GM12892 (cell line): ENCODE measurements around the gene USP2.
A peak's percentile ranks its signal among the peaks of the same experiment; 100 is the strongest.

ENCODE experiments used
- DNase-seq: peaks from one replicate; pipeline ENCODE4 v3.0.0; 2011; ENCODE audit not compliant: insufficient read length
- FAIRE-seq: peaks from 2 replicates; lab custom pipeline; 2011; peaks lifted over from hg19 to GRCh38; lab: Jason Lieb, UNC
- POLR2A ChIP-seq: IDR thresholded peaks from 2 replicates; pipeline ENCODE4 v1.6.1; 2011; ENCODE audit warnings: low read depth, low read length, control low read depth
- POLR2AphosphoS5 ChIP-seq: IDR thresholded peaks from 2 replicates; pipeline ENCODE4 v1.6.1; 2011; ENCODE audit warnings: low read depth, low read length, control low read depth
- TAF1 ChIP-seq: IDR thresholded peaks from 2 replicates; pipeline ENCODE4 v1.6.1; 2011; ENCODE audit warnings: low read depth, mild to moderate bottlenecking, control low read depth, low read length, borderline replicate concordance

The USP2 gene

GRCh38 chr11:119365071-119365591 is 16.4 kb downstream of the USP2 start:
- FAIRE-seq (no peak), DNase-seq (no peak)
- TF ChIP-seq POLR2A (no peak), POLR2AphosphoS5 (no peak), TAF1 (no peak)

GRCh38 chr11:119363851-119364590 is 17.5 kb downstream of the USP2 start:
- FAIRE-seq (peak; percentile 74), DNase-seq (peak; percentile 74)
- TF ChIP-seq POLR2A (no peak), TAF1 (no peak), POLR2AphosphoS5 (no peak)

GRCh38 chr11:119363081-119363850 is 18.2 kb downstream of the USP2 start:
- TF ChIP-seq POLR2AphosphoS5: no peak
- TF ChIP-seq POLR2A: no peak
- no peak for TF ChIP-seq TAF1
- DNase-seq (no peak), FAIRE-seq (no peak)

GRCh38 chr11:119362741-119363080 is 18.8 kb downstream of the USP2 start:
- DNase-seq: no peak
- FAIRE-seq: peak; percentile 84
- TF ChIP-seq TAF1 (no peak), POLR2AphosphoS5 (no peak)

DNA sequence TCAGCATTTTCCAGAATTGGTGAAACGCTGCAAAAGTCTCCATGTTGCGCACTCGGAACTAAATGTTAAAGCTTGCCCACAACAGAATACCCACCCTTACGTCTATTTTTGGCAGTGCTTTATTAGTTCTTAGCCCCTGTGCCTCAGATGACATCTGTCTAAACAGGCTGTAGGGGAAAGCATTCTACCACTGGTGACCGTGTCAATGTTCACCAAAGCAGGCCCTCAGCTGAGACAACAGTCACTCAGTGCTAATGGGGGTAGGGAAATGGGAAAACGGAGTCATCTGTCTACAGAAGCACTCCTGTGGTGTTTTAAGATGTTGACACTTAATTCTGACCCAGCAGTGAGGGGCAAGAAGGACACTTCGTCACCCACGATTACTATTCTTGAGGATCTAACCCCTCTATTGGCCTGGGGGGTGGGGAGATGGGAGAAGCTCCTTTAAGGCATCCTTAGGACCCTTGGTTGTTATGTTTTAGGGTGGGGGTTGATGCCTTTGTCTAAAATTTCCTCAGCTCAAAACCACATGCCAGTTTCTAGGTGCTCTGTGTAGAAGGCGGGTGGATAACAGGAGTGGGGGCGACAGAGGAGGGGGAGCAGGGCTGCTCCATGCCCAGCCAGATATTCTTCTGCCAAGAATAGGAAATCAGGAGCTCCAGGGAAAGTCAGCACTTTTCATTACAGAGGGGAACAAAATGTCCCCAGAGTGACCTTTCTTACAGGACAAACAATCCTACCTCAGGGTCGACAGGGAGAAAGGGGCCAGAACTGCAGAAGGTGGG is 19.4 kb downstream of the USP2 start:
- no peak for TF ChIP-seq TAF1
- no peak for TF ChIP-seq POLR2AphosphoS5
- TF ChIP-seq POLR2A: no peak
- FAIRE-seq (peak; percentile 81), DNase-seq (no peak)

GRCh38 chr11:119361056-119361787 is 20.3 kb downstream of the USP2 start:
- DNase-seq (no peak), FAIRE-seq (peak; percentile 83)
- TF ChIP-seq TAF1 (no peak), POLR2AphosphoS5 (no peak), POLR2A (no peak)

DNA sequence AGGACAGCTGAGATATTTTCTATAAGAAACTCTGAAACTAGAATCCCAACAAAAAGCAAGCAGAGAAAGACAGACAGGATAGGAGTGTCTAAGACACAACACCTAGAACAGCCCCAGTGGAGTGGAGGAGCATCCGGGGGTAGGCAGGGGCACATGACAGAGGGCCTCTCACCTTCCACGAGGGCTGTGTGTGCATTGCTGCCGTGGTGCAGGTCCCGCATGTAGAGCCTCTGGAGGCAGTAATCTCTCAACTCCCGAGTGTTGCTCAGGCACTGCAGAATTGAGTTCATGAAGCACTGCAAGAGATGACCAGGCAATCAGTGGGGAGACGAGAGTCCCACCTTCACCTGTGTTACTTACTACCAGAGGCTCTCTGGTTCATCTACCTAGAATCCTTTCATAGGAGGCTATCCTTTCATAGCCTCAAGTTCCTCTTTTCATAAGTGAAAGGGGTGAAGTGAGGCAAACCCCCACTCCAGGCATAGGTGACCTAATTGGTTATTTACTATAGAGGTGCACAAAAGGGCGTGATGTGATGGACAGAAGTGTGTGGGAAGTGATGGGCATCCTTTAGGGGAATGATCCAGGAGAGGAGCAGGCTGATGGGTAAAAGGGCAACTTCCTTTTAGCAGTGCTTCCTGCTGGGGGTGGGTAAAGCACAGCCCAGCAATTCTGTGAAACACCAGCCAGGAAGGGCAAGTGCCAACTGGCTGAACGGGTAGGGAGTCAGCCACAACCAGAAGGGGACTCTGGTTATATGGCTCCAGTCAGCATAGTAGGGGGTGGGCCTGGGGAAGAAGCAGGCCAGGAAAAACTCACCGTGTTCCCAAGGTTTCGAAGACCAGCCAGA is 21.9 kb downstream of the USP2 start:
- peak; percentile 74 for FAIRE-seq
- TF ChIP-seq POLR2AphosphoS5: no peak
- no peak for TF ChIP-seq POLR2A
- TF ChIP-seq TAF1: no peak
- no peak for DNase-seq

DNA sequence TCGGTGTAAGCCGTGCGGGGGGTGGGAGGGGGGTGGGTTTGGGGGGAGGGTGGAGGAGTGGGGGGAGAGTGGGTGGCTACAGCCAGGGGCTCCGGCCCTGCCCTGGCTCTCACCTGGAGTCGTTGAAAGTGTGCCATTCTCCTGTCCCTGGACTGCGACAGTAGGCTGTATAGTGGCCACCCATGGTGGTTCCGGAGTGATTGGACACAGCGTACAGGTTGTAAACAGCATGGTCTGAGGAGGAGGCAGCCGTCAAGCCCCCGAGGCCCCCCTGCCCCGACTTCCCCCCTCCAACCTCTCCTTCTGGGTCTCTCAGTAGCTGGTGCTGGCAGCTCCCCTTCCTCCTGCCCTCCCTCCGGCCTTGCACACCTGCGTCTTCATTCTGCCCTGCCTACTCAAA is 24.4 kb downstream of the USP2 start:
- FAIRE-seq (no peak), DNase-seq (no peak)
- TF ChIP-seq TAF1 (no peak), POLR2A (no peak), POLR2AphosphoS5 (no peak)

- TF ChIP-seq TAF1 (no peak), POLR2A (no peak), POLR2AphosphoS5 (no peak)
- FAIRE-seq: peak; percentile 97
- peak; percentile 89 for DNase-seq
Observed at GRCh38 chr11:119356349-119357031, 25.0 kb downstream of the USP2 start.
